Measurements from ENCODE around the gene ZNF32.
"Not testable (repeated sequence)": the region's sequence is repeated elsewhere in the genome, so short reads cannot be mapped to it uniquely, and the experiment has no call there.

Gene ZNF32

DNA sequence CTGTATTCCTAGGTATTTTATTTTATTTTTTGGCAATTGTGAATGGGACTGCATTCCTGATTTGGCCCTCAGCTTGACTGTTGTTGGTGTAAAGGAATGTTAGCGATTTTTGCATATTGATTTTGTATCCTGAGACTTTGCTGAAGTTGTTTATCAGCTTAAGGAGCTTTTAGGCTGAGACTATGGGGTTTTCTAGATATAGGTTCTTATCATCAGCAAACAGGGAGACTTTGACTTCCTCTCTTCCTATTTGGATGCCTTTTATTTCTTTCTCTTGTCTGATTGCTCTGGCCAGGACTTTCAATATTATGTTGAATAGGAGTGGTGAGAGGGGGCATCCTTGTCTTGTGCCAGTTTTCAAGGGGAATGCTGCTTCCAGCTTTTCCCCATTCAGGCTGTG, 12.9 kb downstream of the ZNF32 start:
- DNase-seq, result not testable (repeated sequence)

DNA sequence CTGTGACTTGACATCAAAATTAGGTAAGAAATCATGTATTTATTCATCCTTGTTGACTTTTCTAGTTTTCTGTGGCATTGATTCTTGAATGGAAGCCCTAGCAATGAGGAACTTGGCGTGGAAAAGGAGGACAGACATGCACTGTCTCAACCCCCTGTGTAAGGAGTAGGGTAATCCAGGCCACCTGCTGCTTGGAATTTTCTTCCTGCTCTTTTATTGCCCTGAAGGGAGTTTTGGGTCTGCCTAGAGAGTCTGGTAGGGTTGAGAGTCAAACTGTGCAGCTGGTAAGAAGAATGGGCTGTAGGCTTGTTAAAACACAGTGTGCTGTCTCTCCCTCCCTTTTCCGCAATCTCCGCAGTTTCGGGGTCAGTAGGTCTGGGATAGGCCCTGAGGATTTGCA, 19.7 kb downstream of the ZNF32 start:
- DNase-seq, result no peak

DNA sequence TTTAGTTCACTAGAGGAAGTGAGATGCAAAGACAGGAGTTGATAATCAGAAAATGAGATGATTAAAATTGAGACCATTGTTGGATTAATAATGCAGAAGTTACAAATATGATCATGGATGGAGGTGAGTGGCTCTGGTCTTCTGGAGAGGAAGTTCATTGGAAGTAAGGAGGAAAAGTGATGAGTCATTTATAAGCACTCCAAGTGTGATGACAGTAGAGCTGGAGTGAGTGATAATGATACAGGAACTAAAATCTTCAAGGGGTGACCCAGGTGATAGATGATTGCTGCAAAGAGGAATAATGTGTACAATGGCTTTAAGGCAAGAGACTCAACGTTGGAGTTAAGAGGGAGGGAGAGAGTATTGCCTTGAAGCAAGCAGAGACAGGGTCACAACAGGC, 20.7 kb downstream of the ZNF32 start:
- DNase-seq, result no peak

DNA sequence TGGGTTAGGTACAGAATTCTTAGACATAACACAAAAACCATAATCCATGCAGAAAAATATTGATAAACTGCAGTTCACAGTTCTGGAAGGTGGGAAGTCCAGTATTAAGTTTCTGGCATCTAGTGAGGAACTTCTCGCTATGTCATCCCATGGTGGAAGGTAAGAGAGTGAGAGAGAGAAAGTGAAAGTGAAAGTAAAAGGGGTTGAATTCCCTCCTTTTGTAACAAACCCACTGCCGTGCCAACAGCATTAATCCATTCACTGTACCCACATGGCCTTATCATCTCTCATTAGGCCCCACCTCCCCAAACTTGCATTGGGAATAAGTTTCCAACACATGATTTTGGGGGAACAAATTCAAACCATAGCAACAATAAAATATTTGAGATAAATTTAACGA, 25.3 kb downstream of the ZNF32 start:
- DNase-seq, result no peak

DNA sequence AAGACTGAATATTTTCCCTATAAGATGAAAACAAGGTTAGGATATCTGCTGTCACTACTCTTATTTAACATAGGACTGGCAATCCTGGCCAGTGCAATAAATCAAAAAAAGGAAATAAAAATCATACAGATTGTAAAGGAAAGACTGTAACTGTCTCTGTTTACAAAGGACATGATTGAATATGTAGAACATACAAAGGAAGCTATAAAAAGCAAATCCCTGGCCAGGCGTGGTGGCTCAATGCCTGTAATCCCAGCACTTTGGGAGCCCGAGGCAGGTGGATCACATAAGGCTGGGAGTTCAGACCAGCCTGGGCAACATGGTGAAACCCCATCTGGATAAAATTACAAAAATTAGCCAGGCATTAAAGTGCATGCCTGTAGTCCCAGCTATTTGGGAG, 26.6 kb downstream of the ZNF32 start:
- DNase-seq, result no peak

DNA sequence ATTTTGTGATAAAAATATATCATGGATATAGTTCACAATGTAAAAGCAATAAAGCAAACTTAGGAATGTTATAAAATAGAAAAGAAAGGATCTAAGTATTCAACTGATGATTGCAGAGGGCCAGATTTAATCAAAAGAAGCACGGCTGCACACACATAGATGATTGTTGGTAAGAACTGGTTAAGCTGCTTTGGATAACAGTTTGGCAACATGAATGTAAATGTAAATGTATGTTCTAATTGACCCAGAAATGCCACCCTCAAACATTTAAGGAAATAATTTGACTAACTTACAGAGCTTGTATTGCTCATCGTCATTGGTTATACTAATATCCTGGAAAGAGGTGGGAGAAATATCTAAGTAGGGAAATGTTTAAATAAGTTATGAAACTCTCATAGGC, 29.3 kb downstream of the ZNF32 start:
- DNase-seq, result no peak

DNA sequence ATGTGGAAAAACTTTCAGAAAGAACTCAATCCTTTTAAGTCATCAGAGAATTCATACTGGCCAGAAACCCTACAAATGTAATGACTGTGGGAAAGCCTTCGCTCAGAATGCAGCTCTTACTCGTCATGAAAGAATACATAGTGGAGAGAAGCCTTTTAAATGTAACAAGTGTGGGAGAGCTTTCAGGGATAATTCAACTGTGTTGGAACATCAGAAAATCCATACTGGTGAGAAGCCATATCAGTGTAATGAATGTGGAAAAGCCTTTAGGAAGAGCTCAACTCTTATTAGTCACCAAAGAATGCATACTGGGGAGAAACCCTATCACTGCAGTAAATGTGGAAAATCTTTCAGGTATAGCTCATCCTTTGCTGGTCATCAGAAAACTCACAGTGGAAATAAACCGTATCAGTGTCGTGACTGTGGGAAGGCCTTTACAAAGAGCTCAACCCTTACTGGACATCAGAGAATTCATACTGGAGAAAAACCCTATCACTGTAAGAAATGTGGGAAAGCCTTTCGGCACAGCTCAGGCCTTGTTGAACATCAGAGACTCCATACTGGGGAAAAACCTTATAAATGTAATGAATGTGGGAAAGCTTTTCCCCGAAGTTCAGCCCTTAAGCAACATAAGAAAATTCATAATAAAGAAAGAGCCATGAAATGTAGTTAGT, 31.8 kb downstream of the ZNF32 start:
- DNase-seq, result no peak

DNA sequence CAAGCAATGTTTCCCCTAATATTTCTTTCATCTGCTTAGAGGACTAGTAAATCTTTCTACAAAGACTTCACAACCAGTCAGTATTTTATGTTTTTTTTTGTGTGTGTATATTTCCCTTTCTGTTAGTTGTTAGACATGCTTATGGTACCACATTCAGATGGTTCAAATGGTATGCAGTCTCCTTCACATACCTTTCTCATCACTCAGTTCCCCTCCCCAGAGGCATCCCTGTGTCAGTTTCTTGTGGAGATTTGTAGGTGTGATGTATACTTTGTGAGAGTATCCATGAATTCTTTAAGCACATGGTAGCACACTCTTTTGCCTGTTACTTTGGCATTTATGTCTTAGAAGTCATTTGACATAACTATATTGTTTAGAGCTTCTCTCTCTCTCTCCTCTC, 38.0 kb downstream of the ZNF32 start:
- DNase-seq, result no peak

DNA sequence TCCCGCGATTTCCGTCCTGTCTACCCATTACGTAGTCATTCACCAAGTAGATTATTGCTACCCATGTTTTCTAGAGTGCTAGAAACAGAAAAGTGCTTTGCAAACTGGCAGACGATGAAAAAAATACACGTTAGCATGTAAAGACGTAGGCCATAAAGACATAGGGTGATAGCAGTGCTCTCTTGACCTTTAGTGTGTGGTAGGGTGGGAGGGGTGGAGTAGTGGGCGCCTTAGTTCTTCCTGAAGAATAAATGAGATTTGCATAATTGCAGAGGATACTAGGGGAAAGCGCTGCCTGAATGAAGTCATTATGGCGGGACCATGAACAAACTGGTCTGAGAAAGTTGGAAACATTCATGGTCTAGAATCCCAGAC, 41.5 kb downstream of the ZNF32 start:
- no peak for DNase-seq

DNA sequence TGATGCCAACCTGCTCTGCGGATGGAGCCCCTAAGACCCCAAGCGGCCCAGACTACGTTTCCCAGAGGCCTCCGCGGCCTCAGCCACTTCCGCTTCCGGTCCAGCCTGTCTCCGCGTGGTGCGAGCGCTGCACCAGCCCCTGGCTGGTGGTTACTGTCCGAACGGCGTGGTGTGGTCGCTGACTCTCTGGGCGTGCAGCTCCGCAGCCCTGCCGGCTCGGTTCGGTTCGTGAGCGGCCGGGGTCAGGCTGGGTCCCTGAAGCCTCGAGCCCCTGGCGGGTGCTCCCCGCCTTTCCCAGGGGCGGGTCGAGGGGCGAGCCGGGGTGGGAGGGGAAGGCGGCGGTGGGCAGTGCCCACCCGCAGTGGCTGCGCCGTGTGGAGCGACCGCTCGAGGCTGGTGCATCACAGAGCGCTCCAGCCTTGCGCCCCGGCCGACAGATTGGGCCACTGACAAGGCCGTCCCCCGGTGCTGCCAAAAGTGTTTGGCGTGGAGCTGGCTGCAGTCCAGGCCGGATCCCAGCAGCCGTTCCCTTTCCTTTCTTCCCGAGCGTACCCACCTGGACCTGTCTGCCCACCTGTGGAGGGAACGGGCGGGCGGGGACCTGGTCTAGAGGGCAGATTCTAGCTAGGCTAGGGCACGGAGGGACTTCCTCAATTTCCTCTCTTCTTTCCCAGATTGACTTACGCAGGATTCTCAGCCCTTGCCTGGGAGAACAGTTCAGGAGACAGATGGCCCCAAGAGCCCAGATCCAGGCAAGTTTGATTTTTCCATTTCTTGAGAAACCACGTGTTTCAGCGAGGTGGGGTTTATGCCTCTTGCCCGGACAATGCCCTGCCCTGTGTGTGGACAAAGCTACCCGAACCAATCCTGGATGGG, 42.1 kb downstream of the ZNF32 start, which contains the start of gene ZNF485:
TSS of gene ZNF485 (plus strand) at position 116 of the 876 bp plus-strand sequence. CDS start at position 729, 613 bp downstream.
- peak in 53 of 56 donors; percentile 11 to 81 (median 64) for DNase-seq

DNA sequence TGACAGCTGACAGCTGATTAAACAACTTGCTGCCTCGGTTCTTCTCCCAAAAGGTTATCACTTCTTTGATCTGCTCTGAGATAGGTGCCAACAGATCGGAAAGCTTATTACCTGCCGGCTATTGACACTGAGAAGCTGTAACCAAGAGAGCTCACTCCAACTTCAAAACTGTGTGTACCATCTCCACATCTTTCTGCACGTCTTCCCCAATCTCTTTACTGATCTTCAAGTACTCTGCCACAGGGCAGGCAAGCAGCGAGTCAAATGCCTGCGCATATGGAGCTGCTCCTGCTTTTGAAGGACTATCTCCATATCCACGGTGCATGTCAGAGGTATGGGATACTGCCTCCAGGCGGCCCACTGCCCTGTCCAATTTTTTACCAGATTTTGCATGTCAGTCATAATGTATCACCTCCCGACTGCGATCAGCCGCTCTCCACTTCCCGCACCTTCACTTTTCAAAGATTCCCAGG, 42.8 kb downstream of the ZNF32 start:
- DNase-seq, result peak in 1 of 56 donors; percentile 44

DNA sequence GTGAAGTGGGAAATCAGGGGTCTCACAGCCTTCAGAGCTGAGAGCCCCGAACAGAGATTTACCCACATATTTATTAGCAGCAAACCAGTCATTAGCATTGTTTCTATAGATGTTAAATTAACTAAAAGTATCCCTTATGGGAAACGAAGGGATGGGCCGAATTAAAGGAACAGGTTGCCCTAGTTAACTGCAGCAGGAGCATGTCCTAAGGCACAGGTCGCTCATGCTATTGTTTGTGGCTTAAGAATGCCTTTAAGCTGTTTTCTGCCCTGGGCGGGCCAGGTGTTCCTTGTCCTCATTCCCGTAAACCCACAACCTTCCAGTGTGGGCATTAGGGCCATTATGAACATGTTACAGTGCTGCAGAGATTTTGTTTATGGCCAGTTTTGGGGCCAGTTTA, 47.1 kb downstream of the ZNF32 start:
- not testable (repeated sequence) for DNase-seq

DNA sequence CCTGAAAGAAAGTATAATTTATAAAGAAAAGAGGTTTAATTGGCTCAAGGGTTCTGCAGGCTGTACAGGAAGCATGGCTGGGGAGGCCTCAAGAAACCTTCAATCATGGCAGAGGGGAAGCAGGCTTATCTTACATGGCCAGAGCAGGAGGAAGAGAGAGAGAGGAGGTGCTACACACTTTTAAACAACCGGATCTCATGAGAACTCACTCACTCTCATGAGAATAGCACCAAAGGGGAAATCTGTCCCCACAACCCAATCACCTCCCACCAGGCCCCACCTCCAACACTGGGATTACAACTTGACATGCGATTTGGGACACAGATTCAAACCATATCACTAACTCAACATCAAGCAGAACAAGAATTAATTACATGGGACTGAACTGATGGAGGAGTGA, 49.3 kb downstream of the ZNF32 start:
- DNase-seq, result no peak

DNA sequence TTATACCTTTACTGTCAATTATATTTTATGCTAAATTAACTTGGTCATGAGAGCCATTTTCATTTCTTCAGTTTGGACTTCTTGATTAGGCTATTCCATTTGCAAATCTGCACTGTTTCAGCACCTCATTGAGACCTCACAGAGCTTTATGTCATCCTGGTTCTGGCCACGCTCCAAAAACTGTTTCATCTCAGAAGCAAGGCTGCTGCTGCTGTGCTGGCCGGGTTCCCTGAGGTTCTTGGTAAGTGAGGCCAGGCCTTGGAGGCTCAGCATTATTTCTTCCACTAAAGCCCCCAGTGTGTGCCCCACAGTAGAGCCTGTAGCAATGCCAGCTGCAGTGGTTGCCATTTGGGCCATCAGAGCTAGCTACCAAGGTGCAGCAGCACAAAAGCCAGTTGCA, 50.2 kb downstream of the ZNF32 start:
- DNase-seq, result no peak

DNA sequence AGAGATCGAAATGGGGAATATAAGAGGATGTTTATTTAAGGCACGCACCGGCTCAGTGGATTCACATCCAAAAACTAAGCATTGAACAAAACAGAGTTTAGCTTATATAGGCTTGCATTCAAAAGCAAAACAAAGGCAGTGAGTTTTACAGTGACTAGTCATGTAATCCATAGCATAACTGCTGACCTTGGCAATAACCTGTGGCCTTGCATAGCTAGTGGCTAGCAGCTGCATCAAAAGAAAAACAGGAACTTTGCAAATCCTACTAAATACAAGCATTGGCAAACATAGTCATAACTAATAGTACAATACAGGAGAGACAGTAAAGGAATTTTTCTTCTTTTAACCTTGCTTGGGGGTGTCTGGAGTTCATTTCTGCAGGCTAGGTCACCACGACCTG, 52.1 kb downstream of the ZNF32 start:
- no peak for DNase-seq

DNA sequence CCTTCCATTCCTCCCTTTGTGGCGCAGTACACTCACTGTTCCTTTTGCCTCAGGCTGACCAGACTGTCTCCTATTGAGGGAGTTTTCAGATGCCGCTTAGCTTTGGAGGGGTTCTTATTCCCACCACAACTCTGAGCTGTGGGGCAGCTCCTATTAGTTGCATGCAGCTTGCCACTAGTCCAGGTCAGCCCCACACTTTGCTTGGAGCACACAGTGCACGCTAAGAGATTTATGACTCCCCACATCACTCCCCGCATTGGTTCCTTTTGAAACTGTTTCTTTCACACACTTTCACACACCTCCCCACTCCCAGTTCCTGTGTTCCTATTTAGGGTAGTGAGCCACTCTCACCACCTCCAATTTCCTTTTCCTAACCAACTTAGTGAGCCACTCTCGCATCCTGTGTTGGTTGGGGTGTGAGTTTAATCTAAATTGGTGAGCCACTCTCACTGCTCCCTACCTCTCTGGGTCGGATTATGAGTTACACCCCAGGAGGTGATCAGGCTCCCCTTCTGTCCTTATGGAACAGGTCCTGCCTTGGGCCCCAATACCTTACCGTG, 52.9 kb downstream of the ZNF32 start:
- no peak for DNase-seq

DNA sequence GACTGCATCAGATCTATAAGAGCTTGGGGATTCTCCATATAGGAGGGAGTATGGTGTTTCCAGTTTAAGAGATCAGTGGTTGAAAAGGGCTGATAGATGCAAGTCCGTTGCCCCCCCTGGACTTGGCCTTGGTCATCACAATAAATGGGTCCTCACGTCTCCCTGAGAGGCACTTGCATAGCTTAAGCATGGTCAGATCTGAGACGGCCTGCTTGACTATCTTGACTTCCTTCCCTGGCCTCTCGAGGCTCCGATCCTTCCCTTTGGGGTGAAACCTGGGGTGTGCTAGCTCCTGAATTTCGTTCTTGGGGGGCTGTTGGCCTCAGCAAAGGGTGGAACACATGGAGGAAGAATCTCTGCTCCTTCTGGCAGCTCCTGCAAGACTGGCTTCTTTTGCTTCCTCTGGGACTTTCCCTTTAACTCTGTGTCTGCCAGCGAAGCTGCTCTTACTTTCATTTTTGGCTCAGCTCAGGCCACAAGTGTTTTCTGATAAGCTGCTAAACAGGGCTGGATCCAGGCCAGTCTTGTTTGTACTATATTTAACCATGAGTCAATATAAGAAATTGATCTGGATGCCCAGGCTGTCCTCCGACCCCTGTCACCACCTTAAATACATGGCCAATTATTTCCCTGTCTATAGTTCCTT, 53.6 kb downstream of the ZNF32 start:
- peak in 1 of 56 donors; percentile 5 for DNase-seq
